Heart right ventricle (tissue), 16 donors: ENCODE measurements around the gene MYLK. TPM values are rescaled to one million over a fixed set of nuclear protein-coding genes. Genes with fewer than 3 reads are reported as not detected.

Experiments used
- ATAC-seq, 8 donors: fragments of 200-7000 bp; cut with Tn5 transposase; one replicate each; pipeline ENCODE4 v1.9.1; 2020; ENCODE audit warnings: mild to moderate bottlenecking in 8 of 8, moderate library complexity in 8 of 8, moderate number of reproducible peaks in 1 of 8
- DNase-seq, 2 donors: peaks; one replicate each; pipeline ENCODE4 v3.0.0-alpha.2; 2020
- H3K27ac ChIP-seq, 10 donors: fragments of 200-600 bp; sonication (generic) in 2 of 10; one replicate each; pipeline versions ENCODE4 v1.5.0 to v1.8.0; 2020 to 2022; ENCODE audit warnings: mild to moderate bottlenecking in 3 of 10
- H3K27me3 ChIP-seq, 7 donors: fragments of 200-600 bp; one replicate each; pipeline ENCODE4 v1.8.0; 2021 to 2022; ENCODE audit warnings: mild to moderate bottlenecking in 2 of 7
- H3K36me3 ChIP-seq, 9 donors: fragments of 200-600 bp; sonication (generic) in 1 of 9; one replicate each; pipeline versions ENCODE4 v1.5.0 to v1.8.0; 2020 to 2022; ENCODE audit warnings: mild to moderate bottlenecking in 2 of 9
- H3K4me1 ChIP-seq, 9 donors: fragments of 200-600 bp; sonication (generic) in 1 of 9; one replicate each; pipeline versions ENCODE4 v1.5.0 to v1.8.0; 2020 to 2022; ENCODE audit warnings: mild to moderate bottlenecking in 4 of 9
- H3K4me3 ChIP-seq, 10 donors: fragments of 200-600 bp; sonication (generic) in 2 of 10; one replicate each; pipeline versions ENCODE4 v1.5.0 to v1.8.0; 2020 to 2022; ENCODE audit warnings: mild to moderate bottlenecking in 7 of 10, moderate library complexity in 2 of 10
- H3K9me3 ChIP-seq, 11 donors: fragments of 200-600 bp in 10 of 11; sonication (generic) in 2 of 11; one replicate each; pipeline versions ENCODE4 v1.5.0 to v1.8.0; 2013 to 2022; ENCODE audit warnings: mild to moderate bottlenecking in 2 of 11, control low read depth in 1 of 11, moderate library complexity in 1 of 11
- WGBS, 2 donors: extraction: QIAGEN DNeasy Blood & Tissue Kit; methylation state at CpG; one replicate each; pipeline ENCODE4 v1.1.7; 2013; ENCODE audit warnings: inconsistent platforms in 1 of 2; 5-methylcytosine and 5-hydroxymethylcytosine counted together
- intact Hi-C, 10 donors: fragments of 100-400 bp; cut with DNase I; formaldehyde crosslinking; loops; one replicate each; pipeline versions ENCODE4 v1.11.1 to v1.14.2; 2022
- polyA plus RNA-seq, 2 donors: library from polyadenylated mRNA; stranded (reverse); fragments of 200-250 nt; gene quantifications; one replicate each; pipeline ENCODE4 v1.2.3, GENCODE V29; 2013
- total RNA-seq, 10 donors: library from RNA; stranded (reverse); fragmentation: NEBNext Ultra II Directional in 3 of 10; extraction: Animal tissue kit (Norgen Biotek cat#: 25700) in 3 of 10; gene quantifications; one replicate each; pipeline versions ENCODE4 v1.2.1 to v1.2.4, GENCODE V29; 2021 to 2023
- TF ChIP-seq, protein P1 (sequence below), 9 donors: fragments of 200-600 bp; sonication (generic) in 2 of 9; IDR thresholded peaks; one replicate each; pipeline versions ENCODE4 v1.5.0 to v1.8.0; 2021 to 2022; ENCODE audit warnings: antibody characterized with exemption in 9 of 9, mild to moderate bottlenecking in 5 of 9, moderate library complexity in 1 of 9
- donor health status: Arrhythmogenic right ventricular cardiomyopathy.
- donor health status: ischemic (EF 13 %, LVEDD 7.1; RV severe dilation, severe dysfunction).
- donor health status: healthy with polysubstance abuse.
- donor health status: DM: no; HTN: yes; CAD: no.
- donor health status: DM: no; HTN: no; CAD: no.
- donor health status: ischemic (EF 25% LVEDD 6.9; RV normal size, moderate dysfunction).
- donor health status: ischemic (EF 25% LVEDD 5.7; RV mildly dilated, moderate dysfunction).
- donor health status: healthy.
- donor health status: DM: yes; HTN: yes; CAD: no.
- donor health status: Ischemic cardiomyopathy.
- donor health status: ischemic (EF 35%, LVEDD 5.7; RV mildly dilated, moderate dysfunction).
- donor health status: nonischemic (EF 11% LVEDD 7.7; RV severe dilation, severe dysfunction).
- donor health status: DM: yes; HTN: yes; CAD: no.
- donor health status: PGD.
- donor health status: ischemic (EF 29% LVEDD 5.4; RV normal size, mild dysfunction).
- donor health status: nonischemic (EF 23%, LVEDD 6.1; RV moderate dilation, normal function).

Gene MYLK
- total and polyA plus RNA-seq, 12 donors, result 5.6 to 20.6 (median 11.6) TPM

DNA sequence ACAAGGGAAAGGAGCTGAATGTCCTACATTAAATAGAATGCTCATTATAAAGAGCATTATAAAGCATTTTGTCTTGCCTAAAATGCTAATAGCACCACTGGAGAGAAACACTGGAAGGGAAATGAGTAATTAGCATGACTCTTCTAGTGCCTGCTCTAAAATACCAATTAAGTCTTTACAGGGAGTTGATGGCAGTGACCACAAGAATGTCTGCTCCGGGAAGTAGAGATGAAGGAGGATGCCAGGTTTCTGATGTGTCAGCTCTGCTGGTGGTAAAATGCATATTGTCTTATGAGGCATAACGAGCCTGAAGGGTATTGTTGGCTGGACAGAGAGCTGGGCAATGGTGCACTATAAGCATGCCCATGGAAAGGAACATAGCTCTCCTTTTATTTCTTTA is 49.5 kb downstream of the MYLK start:
- Histone ChIP-seq H3K27ac (no peak overlapping the region), H3K9me3 (peaks cover 0 to 22% (median 3%) of the 10 kb centered on the region in 11 donors), H3K4me3 (no peak overlapping the region), H3K36me3 (no peaks in the 10 kb centered on the region), H3K27me3 (no peaks in the 10 kb centered on the region), H3K4me1 (no peaks in the 10 kb centered on the region)
- no peak for DNase-seq
- TF ChIP-seq, protein P1, sequence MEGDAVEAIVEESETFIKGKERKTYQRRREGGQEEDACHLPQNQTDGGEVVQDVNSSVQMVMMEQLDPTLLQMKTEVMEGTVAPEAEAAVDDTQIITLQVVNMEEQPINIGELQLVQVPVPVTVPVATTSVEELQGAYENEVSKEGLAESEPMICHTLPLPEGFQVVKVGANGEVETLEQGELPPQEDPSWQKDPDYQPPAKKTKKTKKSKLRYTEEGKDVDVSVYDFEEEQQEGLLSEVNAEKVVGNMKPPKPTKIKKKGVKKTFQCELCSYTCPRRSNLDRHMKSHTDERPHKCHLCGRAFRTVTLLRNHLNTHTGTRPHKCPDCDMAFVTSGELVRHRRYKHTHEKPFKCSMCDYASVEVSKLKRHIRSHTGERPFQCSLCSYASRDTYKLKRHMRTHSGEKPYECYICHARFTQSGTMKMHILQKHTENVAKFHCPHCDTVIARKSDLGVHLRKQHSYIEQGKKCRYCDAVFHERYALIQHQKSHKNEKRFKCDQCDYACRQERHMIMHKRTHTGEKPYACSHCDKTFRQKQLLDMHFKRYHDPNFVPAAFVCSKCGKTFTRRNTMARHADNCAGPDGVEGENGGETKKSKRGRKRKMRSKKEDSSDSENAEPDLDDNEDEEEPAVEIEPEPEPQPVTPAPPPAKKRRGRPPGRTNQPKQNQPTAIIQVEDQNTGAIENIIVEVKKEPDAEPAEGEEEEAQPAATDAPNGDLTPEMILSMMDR (IDR thresholded peaks at IDR 0.05), result no peak
- intact Hi-C loops, result no loop called here
- WGBS, 2 donors, result 71 to 74% methylated on average over 2 of the region's 2 CpGs
- ATAC-seq, result no peak

DNA sequence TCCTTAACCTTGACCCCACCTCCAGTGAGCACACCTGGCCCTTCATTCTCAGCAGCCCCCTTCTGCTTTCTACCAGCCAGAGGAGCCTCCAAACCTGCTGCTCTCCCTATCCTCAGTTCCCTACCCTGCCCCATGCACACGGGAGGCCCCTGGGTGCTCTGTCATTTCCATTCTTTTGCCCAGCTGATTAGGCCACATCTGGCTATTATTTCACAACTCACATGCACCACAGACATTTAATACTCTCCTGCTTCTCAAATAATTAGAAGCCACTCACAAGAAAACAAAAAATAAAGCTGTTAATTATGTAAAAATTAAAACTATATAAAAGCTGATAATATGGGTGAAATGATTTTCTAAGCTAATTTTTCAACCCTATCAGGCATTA is 50.7 kb downstream of the MYLK start:
- DNase-seq, result no peak
- peaks cover 0 to 24% (median 5%) of the 10 kb centered on the region in 11 donors for H3K9me3 ChIP-seq
- WGBS, 2 donors, result 71 to 72% methylated on average over 1 of the region's 1 CpG

DNA sequence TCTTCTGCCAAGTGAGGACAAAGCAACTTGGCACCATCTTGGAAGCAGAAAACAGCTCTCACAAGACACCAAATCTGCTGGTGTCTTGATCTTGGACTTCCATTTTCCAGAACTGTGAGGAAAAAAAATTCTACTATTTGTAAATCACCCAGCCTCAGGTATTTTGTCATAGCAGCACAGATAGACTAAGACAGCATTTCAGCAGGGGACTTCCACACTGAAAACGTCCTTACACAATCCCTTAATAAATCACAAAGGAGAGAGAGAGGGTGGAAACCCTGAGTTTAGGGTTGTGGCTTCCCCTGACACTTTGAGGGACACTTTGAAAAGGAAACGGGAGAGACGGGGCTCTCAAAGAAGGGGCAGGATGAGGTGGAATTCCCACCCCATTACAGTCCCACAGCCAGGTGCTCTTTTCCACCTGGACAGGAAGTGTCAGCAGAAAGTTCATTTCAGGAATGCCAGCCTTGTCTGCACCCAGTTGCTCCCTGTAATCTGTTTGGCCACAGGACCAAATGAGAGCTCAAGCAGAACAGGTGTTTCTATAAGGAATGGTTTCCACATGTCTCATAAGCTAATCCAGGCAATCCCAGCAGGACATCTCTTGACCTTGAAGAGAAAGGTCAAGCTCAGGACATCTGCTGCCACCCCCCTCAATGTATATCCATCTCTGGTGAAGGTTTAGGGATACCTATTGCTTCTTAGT is 51.3 kb downstream of the MYLK start:
- ATAC-seq, result no peak
- intact Hi-C loops, result no loop called here
- 59 to 63% methylated on average over 3 of the region's 3 CpGs for WGBS, 2 donors

More for the DNA sequence above, 50.7 kb downstream of the MYLK start:
- H3K27ac ChIP-seq, result no peak overlapping the region
- no peaks in the 10 kb centered on the region for H3K27me3 ChIP-seq
- no peak for ATAC-seq
- intact Hi-C loops, result no loop called here
- no peaks in the 10 kb centered on the region for H3K4me1 ChIP-seq
- H3K4me3 ChIP-seq, result no peak overlapping the region
- TF ChIP-seq, protein P1 (IDR thresholded peaks at IDR 0.05), result no peak
- H3K36me3 ChIP-seq, result no peaks in the 10 kb centered on the region

DNA sequence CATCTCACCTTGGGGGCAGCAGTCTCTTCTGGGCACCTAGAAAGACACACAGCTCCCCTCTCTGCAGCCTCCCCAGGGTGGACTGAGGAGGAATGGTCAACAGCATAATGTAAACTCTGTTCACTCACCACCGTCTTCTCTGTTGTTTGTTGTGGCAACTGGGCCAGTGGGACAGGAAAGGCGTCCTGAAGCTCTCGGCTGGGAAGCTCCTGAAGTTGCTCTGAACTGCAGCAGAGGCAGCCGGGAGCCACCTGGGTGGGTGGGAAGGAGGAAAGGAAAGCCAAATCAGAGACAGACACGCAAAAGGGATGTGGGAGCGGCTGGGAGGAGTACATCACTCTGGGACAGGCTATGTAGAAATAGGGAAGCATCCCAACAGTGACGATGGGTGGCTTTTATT is 52.7 kb downstream of the MYLK start:
- Histone ChIP-seq H3K27ac (no peak overlapping the region), H3K27me3 (no peaks in the 10 kb centered on the region), H3K4me1 (no peaks in the 10 kb centered on the region), H3K36me3 (no peaks in the 10 kb centered on the region), H3K4me3 (no peak overlapping the region), H3K9me3 (peaks cover 0 to 33% (median 21%) of the 10 kb centered on the region in 11 donors)
- WGBS, 2 donors, result 55 to 61% methylated on average over 7 of the region's 7 CpGs
- intact Hi-C loops, result no loop called here
- ATAC-seq (peak in 1 of 8 donors; percentile 18), DNase-seq (no peak)
- TF ChIP-seq, protein P1 (IDR thresholded peaks at IDR 0.05), result no peak

More for the DNA sequence above, 51.3 kb downstream of the MYLK start:
- H3K9me3 ChIP-seq, result peaks cover 0 to 24% (median 8%) of the 10 kb centered on the region in 11 donors
- no peaks in the 10 kb centered on the region for H3K4me1 ChIP-seq
- no peak for DNase-seq
- H3K36me3 ChIP-seq, result no peaks in the 10 kb centered on the region
- no peak overlapping the region for H3K4me3 ChIP-seq
- no peak overlapping the region for H3K27ac ChIP-seq
- no peaks in the 10 kb centered on the region for H3K27me3 ChIP-seq
- TF ChIP-seq, protein P1 (IDR thresholded peaks at IDR 0.05), result no peak
